Activated T-cell treated with anti-CD3 and anti-CD28 coated beads, Interleukin-2, amount 50 U/mL, for 1 hour (primary cell): ENCODE measurements around the gene EVI5.

Experiments used
- DNase-seq: peaks from one replicate; pipeline ENCODE4 v3.0.0-alpha.2; 2020

The EVI5 gene

DNA sequence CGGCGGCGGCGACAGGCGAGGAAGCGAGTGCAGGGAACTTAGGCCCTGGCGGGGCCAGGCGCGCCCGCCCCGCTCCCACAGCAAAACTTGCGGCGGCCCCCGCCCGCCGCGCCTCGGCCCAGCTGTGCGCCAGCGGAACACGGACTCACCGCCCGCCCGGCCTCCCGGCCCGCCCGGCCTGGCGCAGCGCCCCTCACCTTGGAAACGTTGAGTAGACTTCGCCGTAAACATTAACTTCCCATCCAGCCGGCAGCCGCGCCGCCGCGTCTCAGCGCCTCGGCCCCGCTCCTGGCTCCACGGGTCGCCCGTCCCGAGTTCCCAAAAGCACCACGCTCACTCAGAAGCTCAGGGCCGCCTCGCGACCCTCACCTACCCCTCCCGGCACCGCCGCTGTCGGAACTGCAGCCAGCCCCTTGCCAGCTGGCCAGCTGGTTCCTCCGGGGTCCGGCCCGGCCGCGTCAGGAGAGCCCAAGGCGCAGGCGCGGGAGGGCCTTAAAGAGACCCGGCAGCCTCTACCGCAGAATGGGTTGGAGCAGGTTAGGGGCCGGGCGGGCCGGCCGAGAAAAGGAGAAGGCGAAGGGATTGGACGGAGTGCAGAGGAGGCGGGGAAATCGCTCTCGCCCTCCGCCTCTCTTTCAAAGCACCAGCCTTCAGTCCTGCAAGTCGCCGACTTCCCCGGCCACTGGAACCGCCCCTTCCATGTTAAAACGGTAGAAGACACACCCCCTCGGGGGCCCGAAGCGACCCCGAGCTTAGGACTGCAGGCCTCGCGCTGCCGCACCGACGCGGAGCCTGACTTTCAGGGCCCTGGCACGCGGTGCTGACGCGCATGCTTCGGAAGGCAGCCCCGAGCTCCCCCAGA, at the start of gene EVI5:
TSS of gene EVI5 (minus strand) at position 470 of the 862 bp plus-strand sequence. CDS start 48,562 bp downstream, outside the sequence.
- peak; percentile 61 for DNase-seq

- no peak for DNase-seq
Observed at GRCh38 chr1:92834617-92835016, 49.7 kb upstream of the EVI5 start.

GRCh38 chr1:92833840-92834239, 48.9 kb upstream of the EVI5 start:
- no peak for DNase-seq

GRCh38 chr1:92832537-92833114, 47.7 kb upstream of the EVI5 start:
- DNase-seq: no peak

- DNase-seq: peak; percentile 98
Observed at GRCh38 chr1:92831762-92832536, 47.0 kb upstream of the EVI5 start, which contains the start of gene RPL5. Gene RPL5 (plus strand): TSS chr1:92832040. CDS start chr1:92832115, 75 bp downstream.

GRCh38 chr1:92831368-92831761, 46.5 kb upstream of the EVI5 start:
- no peak for DNase-seq

- DNase-seq: no peak
Observed at GRCh38 chr1:92826792-92827191, 41.9 kb upstream of the EVI5 start.

DNA sequence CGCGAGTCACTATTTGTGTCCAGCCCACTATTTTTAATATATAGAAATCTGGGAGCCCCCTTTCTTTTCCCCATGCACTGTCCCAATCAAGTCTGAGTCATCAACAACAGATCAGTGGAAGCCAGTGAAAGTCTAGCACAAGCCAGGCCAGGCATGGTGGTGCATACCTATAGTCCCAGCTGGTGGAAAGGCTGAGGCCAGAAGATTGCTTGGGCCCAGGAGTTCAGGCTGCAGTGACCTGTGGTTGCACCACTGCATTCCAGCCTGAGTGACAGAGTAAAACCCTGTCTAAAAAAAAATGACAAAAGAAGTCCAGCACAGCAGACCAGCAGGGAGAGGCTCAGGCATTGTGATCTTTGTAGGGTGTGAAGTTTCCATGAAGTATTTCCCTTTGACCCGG, 38.0 kb upstream of the EVI5 start:
- DNase-seq: no peak

- no peak for DNase-seq
Observed at GRCh38 chr1:92820551-92820950, 35.6 kb upstream of the EVI5 start.

GRCh38 chr1:92820024-92820423, 35.1 kb upstream of the EVI5 start:
- no peak for DNase-seq

GRCh38 chr1:92817986-92818764, 33.3 kb upstream of the EVI5 start:
- DNase-seq: no peak

- no peak for DNase-seq
Observed at GRCh38 chr1:92817137-92817697, 32.3 kb upstream of the EVI5 start.

GRCh38 chr1:92816732-92817131, 31.8 kb upstream of the EVI5 start:
- no peak for DNase-seq

- DNase-seq: no peak
Observed at GRCh38 chr1:92808381-92808780, 23.5 kb upstream of the EVI5 start.

- no peak for DNase-seq
Observed at GRCh38 chr1:92805216-92805615, 20.3 kb upstream of the EVI5 start.

- DNase-seq: no peak
Observed at GRCh38 chr1:92804721-92805201, 19.9 kb upstream of the EVI5 start.

- DNase-seq: no peak
Observed at GRCh38 chr1:92803140-92803887, 18.4 kb upstream of the EVI5 start.

- no peak for DNase-seq
Observed at GRCh38 chr1:92797961-92798360, 13.1 kb upstream of the EVI5 start.

DNA sequence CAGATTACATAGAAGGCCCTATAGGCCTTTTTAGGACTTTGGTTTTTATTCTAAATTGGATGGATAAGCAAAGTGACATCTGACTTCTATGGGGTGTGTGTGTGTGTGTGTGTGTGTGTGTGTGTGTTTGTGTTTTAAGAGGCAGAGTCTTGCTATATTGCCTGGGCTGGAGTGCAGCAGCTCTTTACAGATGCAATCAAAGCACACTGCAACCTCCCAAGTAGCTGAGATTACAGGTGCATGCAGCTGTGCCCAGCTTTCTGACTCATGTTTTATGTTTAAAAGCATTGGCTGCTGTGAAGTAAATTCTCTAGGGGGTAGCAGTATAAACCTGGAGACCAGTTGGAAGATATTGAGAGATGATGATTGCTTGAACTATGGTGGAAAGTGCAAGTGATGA, 12.4 kb upstream of the EVI5 start:
- no peak for DNase-seq

GRCh38 chr1:92795166-92795565, 10.3 kb upstream of the EVI5 start:
- no peak for DNase-seq

DNA sequence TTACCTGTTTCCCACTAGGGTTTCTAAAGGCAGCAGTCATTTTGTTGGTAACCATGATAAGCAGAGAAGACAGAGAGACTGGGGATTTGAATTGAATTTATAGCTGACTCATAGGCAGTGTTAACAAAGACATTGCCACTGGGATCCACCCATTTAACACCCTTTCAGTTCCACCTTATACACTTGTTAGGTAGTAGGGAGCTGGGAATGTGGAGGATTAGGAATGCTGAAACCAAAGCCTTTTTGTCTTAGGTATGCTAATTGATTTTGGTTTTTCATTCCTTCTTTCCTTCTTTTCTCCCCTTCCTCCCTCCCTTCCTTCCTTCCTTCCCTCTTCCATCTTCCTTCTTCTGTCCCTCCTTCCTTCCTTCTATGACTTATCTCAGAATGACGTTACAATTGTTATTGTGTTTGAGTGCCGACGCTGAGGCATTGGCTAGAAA, 7.5 kb upstream of the EVI5 start:
- DNase-seq: no peak
